GM19238 (cell line): ENCODE results near the gene PLA2G15.

Source experiments
- DNase-seq: peaks from one replicate; pipeline ENCODE4 v3.0.0; 2011; ENCODE audit warnings: low spot score; ENCODE audit not compliant: insufficient read length

The PLA2G15 gene

GRCh38 chr16:68298312-68298711 is 53.1 kb downstream of the PLA2G15 start:
- no peak for DNase-seq

GRCh38 chr16:68298907-68299561 is 53.9 kb downstream of the PLA2G15 start:
- no peak for DNase-seq

DNA sequence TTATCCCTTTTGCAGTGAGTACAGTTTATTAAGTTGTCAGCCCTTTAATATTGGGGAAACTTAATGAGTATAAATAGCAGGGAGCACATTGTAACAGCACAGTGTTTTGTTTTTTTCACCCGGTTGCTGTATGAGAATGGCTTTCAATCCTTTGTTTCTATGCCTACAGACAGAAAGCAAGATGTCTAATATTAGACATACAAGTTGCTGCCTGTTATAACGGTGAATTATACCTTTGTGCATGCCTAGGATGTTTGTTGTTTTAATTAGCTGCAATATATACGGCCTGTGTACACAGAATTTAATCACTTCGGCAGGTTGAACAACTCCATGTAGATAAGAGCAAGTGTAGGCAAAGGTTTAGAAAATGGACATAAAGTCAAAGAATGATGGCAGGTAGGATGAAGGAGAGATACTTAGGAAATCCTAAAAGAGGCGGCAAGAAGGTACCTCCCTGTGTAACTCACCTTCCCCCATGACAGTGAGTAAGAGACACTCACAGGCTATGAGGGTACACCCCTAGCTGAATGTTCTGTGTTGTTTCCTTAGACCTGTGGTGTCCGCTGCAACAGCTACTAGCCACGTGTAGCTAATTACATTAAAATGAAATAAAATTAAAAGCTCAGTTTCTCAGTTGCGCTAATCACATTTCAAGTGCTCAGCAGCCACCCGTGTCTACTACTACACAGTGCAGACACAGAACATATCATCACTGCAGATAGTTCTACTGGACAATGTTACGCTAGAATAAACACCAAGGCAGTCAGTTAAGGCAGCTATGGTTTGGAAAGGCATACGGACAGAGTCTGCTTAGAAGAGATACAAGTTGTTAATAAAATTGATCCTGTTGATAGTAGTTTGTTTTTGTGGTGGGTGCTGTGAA is 54.6 kb downstream of the PLA2G15 start:
- DNase-seq: no peak

GRCh38 chr16:68300734-68301459 is 55.7 kb downstream of the PLA2G15 start:
- no peak for DNase-seq

- no peak for DNase-seq
Observed at GRCh38 chr16:68306633-68307032, 61.5 kb downstream of the PLA2G15 start.

- no peak for DNase-seq
Observed at GRCh38 chr16:68309799-68310198, 64.6 kb downstream of the PLA2G15 start.

- no peak for DNase-seq
Observed at GRCh38 chr16:68310437-68310773, 65.2 kb downstream of the PLA2G15 start.
